DOHH2 (cell line): ENCODE data around the gene GPATCH2.

Source experiments
- EZH2phosphoT487 ChIP-seq: fragments of 200-600 bp; sonication (generic); IDR thresholded peaks from 2 replicates; pipeline ENCODE4 v1.6.1; 2017; ENCODE audit warnings: borderline replicate concordance, mild to moderate bottlenecking, antibody characterized with exemption, low read length, moderate library complexity, mixed read lengths
- TF ChIP-seq, protein P1 (sequence below): fragments of 200-600 bp; sonication (generic); IDR thresholded peaks from one replicate; pipeline ENCODE4 v1.5.1; 2014; ENCODE audit warnings: antibody characterized with exemption, mild to moderate bottlenecking, low read depth, low read length; ENCODE audit not compliant: poor library complexity, severe bottlenecking

DNA sequence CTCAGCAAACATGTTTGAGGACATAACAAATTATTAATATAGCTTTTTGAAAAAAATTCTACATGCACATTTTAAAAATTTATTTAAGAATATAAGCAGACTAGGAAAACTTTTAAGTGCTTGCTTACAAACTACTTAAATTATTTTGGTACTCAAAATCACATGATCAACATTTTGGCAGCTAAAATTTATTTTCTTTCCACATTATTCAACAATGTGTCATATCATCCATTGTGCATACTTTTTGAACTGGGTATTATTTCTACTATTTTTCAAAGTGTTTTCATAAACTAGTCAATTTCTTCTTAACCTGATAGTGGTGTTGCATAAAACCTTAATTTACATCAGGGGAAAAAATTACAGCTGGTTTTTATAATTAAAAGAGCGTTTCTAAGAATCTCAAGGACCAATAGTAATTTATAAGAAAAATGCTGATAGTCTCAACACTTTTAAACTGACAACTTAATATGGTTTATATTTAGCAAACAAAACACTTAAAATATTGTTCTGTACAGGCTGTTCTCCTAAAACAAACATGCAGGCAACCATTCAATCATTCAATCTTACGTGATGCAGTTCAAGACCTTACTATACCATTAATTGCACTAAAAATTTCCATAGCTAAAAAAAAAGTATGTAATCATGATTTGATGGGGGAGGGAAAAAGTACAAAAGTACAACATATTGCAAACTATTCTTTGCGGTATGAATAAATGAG, 105.0 kb downstream of the GPATCH2 start:
- TF ChIP-seq, protein P1, sequence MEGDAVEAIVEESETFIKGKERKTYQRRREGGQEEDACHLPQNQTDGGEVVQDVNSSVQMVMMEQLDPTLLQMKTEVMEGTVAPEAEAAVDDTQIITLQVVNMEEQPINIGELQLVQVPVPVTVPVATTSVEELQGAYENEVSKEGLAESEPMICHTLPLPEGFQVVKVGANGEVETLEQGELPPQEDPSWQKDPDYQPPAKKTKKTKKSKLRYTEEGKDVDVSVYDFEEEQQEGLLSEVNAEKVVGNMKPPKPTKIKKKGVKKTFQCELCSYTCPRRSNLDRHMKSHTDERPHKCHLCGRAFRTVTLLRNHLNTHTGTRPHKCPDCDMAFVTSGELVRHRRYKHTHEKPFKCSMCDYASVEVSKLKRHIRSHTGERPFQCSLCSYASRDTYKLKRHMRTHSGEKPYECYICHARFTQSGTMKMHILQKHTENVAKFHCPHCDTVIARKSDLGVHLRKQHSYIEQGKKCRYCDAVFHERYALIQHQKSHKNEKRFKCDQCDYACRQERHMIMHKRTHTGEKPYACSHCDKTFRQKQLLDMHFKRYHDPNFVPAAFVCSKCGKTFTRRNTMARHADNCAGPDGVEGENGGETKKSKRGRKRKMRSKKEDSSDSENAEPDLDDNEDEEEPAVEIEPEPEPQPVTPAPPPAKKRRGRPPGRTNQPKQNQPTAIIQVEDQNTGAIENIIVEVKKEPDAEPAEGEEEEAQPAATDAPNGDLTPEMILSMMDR = no peak
- no peak for TF ChIP-seq EZH2phosphoT487
